Naive B cell (primary cell): ENCODE data around the gene HARBI1. TPM values are rescaled to one million over a fixed set of nuclear protein-coding genes. Genes with fewer than 3 reads are reported as not detected.

Experiments
- polyA plus RNA-seq, 6 donors: library from polyadenylated mRNA; unstranded; fragments of 300-500 nt; fragmentation: Illumina TruSeq; gene quantifications; one replicate each; pipeline ENCODE4 v1.2.3, GENCODE V29; 2021; ENCODE audit warnings: low read depth in 6 of 6

Gene HARBI1
- polyA plus RNA-seq, 6 donors from 2014 or later, result 8.7 to 14.7 (median 11.8) TPM

Other genes starting within 250 kb of the HARBI1 start
- 1 to 10 TPM in 3 of 6 donors, under 1 TPM in 2, not detected in 1; 0.52 to 1.8 (median 1.5) TPM for gene MDK, start 235.6 kb downstream of the HARBI1 start, polyA plus RNA-seq
- gene CHRM4, start 225.5 kb downstream of the HARBI1 start, polyA plus RNA-seq, result under 1 TPM in 5 of 6 donors, not detected in 1; 0.27 to 0.94 (median 0.34) TPM
- 10 to 100 TPM in 1 of 6 donors, 1 to 10 TPM in 5; 6.6 to 11.3 (median 7.8) TPM for gene AMBRA1, start 23.2 kb downstream of the HARBI1 start, polyA plus RNA-seq
- gene ATG13, start 326 bp upstream of the HARBI1 start, polyA plus RNA-seq, result 10 to 100 TPM; 43.3 to 70.8 (median 56.3) TPM
- 10 to 100 TPM; 31.4 to 51.6 (median 34.7) TPM for gene ARHGAP1, start 83.4 kb upstream of the HARBI1 start, polyA plus RNA-seq
- gene ZNF408, start 83.8 kb upstream of the HARBI1 start, polyA plus RNA-seq, result 10 to 100 TPM in 5 of 6 donors, 1 to 10 TPM in 1; 6.2 to 13.8 (median 11.3) TPM
- gene F2, start 102.0 kb upstream of the HARBI1 start, polyA plus RNA-seq, result not detected
- gene CKAP5, start 229.1 kb upstream of the HARBI1 start, polyA plus RNA-seq, result 10 to 100 TPM in 2 of 6 donors, 1 to 10 TPM in 3, not detected in 1; 6.7 to 16.0 (median 9.8) TPM